Left lung (tissue), 10 donors: ENCODE measurements around the gene ENTR1. TPM values are rescaled to one million over a fixed set of nuclear protein-coding genes. Genes with fewer than 3 reads are reported as not detected.

Source experiments
- ATAC-seq: fragments of 200-7000 bp; cut with Tn5 transposase; one replicate; pipeline ENCODE4 v1.9.1; 2020; ENCODE audit warnings: moderate library complexity
- DNase-seq, 4 donors: peaks; one replicate each; pipeline ENCODE4 v3.0.0-alpha.2; 2013 to 2020
- H3K27ac ChIP-seq, 2 donors: fragments of 200-600 bp; sonication (generic) in 1 of 2; one replicate each; pipeline versions ENCODE4 v1.5.0 to v1.8.0; 2020 to 2021
- H3K27me3 ChIP-seq, 2 donors: fragments of 200-600 bp; sonication (generic) in 1 of 2; one replicate each; pipeline versions ENCODE4 v1.5.0 to v1.8.0; 2020 to 2021
- H3K36me3 ChIP-seq, 2 donors: fragments of 200-600 bp; sonication (generic) in 1 of 2; one replicate each; pipeline versions ENCODE4 v1.5.0 to v1.8.0; 2020 to 2021
- H3K4me1 ChIP-seq, 2 donors: fragments of 200-600 bp; one replicate each; pipeline ENCODE4 v1.8.0; 2021
- H3K4me3 ChIP-seq, 2 donors: fragments of 200-600 bp; sonication (generic) in 1 of 2; one replicate each; pipeline versions ENCODE4 v1.5.0 to v1.8.0; 2020 to 2021; ENCODE audit warnings: mild to moderate bottlenecking in 1 of 2
- H3K9me3 ChIP-seq, 2 donors: fragments of 200-600 bp; sonication (generic) in 1 of 2; one replicate each; pipeline versions ENCODE4 v1.5.0 to v1.8.0; 2020 to 2021
- intact Hi-C, 2 donors: fragments of 100-400 bp; cut with DNase I; formaldehyde crosslinking; loops; one replicate each; pipeline versions ENCODE4 v1.11.2 to v1.14.2; 2022
- polyA plus RNA-seq, 6 donors: library from polyadenylated mRNA; unstranded; fragments of 120-200 nt; gene quantifications; one replicate each; pipeline ENCODE4 v1.2.1, GENCODE V29; 2013; ENCODE audit not compliant: insufficient read length in 6 of 6
- total RNA-seq, 2 donors: library from RNA; stranded (reverse); fragmentation: NEBNext Ultra II Directional; extraction: Animal tissue kit (Norgen Biotek cat#: 25700); gene quantifications; one replicate each; pipeline ENCODE4 v1.2.1, GENCODE V29; 2021
- TF ChIP-seq, protein P1 (sequence below), 2 donors: fragments of 200-600 bp; sonication (generic) in 1 of 2; IDR thresholded peaks; one replicate each; pipeline versions ENCODE4 v1.5.0 to v1.8.0; 2021; ENCODE audit warnings: antibody characterized with exemption in 2 of 2
- donor health status: DM: no; HTN: yes; CAD: no.
- donor health status: DM: no; HTN: no; CAD: no.

ENTR1 gene
- total and polyA plus RNA-seq, 8 donors, result 37.8 to 64.5 (median 51.8) TPM

DNA sequence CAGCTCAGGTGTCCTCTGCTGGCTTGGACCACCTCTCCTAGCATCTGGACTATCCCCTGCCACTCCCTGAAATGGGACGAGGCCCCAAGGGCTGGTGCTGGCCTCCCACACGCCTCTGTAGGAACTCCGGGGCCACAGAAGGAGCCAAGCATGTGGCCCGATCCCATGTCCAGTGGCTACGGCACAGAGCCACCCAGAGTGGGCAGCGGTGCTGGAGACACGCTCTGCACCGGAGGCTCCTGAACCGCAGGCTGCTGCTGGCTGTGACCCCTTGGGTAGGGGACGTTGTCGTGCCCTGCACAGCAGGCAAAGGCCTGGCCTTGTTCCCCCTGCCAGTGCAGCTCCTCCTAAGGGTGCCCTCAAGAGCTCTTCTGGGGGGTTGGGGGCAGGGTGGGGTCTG, 30.5 kb downstream of the ENTR1 start:
- DNase-seq (no peak), ATAC-seq (no peak)
- Histone ChIP-seq H3K27me3 (no peaks in the 10 kb centered on the region), H3K9me3 (no peaks in the 10 kb centered on the region), H3K4me1 (no peaks in the 10 kb centered on the region), H3K36me3 (peaks cover 0 to 86% of the 10 kb centered on the region in 2 donors), H3K4me3 (no peak overlapping the region), H3K27ac (no peak overlapping the region)
- TF ChIP-seq, protein P1, sequence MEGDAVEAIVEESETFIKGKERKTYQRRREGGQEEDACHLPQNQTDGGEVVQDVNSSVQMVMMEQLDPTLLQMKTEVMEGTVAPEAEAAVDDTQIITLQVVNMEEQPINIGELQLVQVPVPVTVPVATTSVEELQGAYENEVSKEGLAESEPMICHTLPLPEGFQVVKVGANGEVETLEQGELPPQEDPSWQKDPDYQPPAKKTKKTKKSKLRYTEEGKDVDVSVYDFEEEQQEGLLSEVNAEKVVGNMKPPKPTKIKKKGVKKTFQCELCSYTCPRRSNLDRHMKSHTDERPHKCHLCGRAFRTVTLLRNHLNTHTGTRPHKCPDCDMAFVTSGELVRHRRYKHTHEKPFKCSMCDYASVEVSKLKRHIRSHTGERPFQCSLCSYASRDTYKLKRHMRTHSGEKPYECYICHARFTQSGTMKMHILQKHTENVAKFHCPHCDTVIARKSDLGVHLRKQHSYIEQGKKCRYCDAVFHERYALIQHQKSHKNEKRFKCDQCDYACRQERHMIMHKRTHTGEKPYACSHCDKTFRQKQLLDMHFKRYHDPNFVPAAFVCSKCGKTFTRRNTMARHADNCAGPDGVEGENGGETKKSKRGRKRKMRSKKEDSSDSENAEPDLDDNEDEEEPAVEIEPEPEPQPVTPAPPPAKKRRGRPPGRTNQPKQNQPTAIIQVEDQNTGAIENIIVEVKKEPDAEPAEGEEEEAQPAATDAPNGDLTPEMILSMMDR (IDR thresholded peaks at IDR 0.05), result no peak
- intact Hi-C loops, result no loop called here

DNA sequence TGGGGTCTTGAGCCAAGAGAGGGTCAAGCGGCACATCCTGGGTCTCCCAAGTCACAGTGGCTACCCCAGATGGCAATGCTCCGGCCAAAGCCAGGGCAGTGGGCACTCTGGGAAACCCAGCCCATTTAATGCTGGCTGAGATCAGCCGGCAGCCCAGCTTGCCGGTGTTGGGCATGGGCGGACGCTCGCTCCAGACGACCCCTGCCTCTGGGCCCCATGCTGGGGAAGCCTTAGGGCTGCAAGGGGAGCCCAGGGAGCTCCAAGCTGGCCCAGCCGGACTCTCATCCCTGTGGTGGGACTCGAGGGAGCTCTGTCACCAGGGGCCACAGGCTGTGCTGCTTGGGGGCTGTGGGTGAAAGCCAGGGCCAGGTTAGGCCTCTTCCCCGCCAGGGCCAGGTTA, 31.0 kb downstream of the ENTR1 start:
- TF ChIP-seq, protein P1 (IDR thresholded peaks at IDR 0.05), result no peak
- DNase-seq (no peak), ATAC-seq (no peak)
- Histone ChIP-seq H3K9me3 (no peaks in the 10 kb centered on the region), H3K27me3 (no peaks in the 10 kb centered on the region), H3K4me3 (no peak overlapping the region), H3K4me1 (no peaks in the 10 kb centered on the region), H3K27ac (no peak overlapping the region), H3K36me3 (peaks cover 0 to 82% of the 10 kb centered on the region in 2 donors)
- intact Hi-C loops, result no loop called here

GRCh38 chr9:136379003-136379287, 31.5 kb downstream of the ENTR1 start:
- no peaks in the 10 kb centered on the region for H3K9me3 ChIP-seq
- peaks cover 0 to 2% of the 10 kb centered on the region in 2 donors for H3K4me1 ChIP-seq
- H3K36me3 ChIP-seq, result peaks cover 0 to 78% of the 10 kb centered on the region in 2 donors
- no peaks in the 10 kb centered on the region for H3K27me3 ChIP-seq
- TF ChIP-seq, protein P1 (IDR thresholded peaks at IDR 0.05), result no peak
- intact Hi-C loops, result no loop called here
- DNase-seq (no peak), ATAC-seq (no peak)
- no peak overlapping the region for H3K4me3 ChIP-seq
- H3K27ac ChIP-seq, result no peak overlapping the region

DNA sequence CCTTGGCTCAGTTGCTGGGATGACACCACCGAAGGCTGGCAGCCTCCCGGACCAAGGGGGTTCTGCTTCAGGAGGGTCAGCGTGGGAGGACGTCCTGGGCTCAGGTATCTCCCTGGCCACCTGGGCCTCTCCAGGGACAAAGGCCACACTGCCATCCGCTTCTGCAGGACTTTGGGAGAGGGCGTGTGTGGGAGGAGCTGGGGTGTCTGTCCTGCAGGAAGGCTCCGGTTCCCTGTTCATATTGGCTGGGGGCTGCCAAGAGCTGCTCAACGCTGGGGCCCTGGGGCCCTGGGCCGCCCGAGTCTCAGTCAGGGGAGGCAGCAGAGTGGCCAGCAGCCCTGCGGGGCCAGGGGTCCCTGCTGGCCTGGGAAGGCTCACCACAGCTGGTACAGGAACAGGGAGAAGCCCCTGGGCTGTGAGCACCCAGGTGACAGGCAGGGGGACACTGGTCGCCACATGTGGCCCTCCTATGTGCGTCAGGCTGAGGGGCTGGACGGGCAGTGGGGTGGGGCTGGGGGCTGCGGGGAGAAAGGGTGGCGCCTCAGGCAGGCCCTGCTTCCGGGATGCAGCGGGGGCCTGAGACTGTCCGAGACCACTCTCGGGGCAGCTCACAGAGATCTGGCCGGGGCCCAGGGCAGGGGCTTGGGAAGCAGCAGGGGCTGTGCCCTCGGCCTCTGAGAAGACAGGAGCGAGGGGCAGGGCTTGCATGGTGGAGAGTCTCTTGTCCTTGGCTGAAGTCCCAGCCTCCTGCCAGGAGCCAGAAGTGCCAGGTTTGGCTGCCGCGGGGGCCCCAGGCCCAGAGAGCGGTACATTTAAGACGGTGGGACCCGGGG, 32.0 kb downstream of the ENTR1 start:
- Histone ChIP-seq H3K27me3 (no peaks in the 10 kb centered on the region), H3K4me3 (no peak overlapping the region), H3K36me3 (peaks cover 0 to 72% of the 10 kb centered on the region in 2 donors), H3K27ac (no peak overlapping the region), H3K9me3 (no peaks in the 10 kb centered on the region), H3K4me1 (peaks cover 0 to 8% of the 10 kb centered on the region in 2 donors)
- no peak for ATAC-seq
- DNase-seq, result no peak
- TF ChIP-seq, protein P1 (IDR thresholded peaks at IDR 0.05), result no peak
- intact Hi-C loops, result no loop called here

- no peaks in the 10 kb centered on the region for H3K27me3 ChIP-seq
- intact Hi-C loops, result no loop called here
- peaks cover 0 to 64% of the 10 kb centered on the region in 2 donors for H3K36me3 ChIP-seq
- DNase-seq (no peak), ATAC-seq (no peak)
- no peaks in the 10 kb centered on the region for H3K9me3 ChIP-seq
- no peak overlapping the region for H3K27ac ChIP-seq
- TF ChIP-seq, protein P1 (IDR thresholded peaks at IDR 0.05), result no peak
- H3K4me3 ChIP-seq, result no peak overlapping the region
- H3K4me1 ChIP-seq, result peaks cover 8 to 16% of the 10 kb centered on the region in 2 donors
Measured at GRCh38 chr9:136377341-136378169, 32.9 kb downstream of the ENTR1 start.
